Measurements from ENCODE around the gene COG4.

Gene COG4

DNA sequence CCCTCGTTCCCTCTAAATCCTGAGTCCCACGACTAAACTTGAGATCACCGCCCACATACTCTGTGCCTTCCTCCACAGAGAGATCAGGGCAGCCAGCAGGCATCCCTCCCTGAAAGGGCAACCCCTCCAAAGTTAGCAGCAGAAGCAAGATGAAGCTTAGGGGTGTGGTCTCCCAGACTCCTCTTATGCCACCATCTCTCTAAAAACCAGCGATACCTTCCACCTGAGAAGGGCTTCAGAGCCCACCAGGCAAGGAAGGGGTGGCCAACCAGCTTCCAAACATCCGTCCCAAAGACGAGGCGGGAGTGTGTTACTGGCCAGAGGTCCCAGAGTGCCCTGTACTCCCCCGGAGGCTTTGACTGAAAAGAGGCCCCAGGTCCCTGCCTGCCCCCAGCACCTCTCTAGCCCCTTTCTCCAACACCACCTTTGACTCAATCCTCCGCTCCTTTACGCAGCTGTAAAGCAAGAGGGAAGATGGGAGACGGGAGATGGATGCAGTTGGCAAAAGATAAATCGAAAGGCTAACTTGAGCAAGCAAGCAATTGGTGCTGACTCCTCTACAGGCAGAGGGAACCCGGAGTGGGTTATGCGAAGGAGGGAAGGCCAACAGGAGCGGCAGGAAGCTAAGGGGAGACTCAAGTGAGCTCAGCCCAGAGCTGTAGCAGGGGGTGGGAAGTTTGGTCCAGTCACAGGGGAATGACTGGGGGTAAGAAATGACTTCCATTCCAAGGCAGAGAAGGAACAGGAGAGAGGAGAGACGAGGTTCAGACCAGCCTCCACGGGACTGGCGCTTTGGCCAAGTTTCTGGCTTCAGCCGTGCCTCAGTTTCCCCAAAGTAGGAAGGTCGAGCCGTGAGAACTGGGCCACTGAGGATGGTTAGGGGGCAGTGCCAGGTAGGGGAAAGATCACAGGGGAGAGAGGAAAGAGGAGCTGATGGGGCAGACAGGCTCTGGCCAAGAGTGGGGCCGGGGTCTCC is 85.5 kb downstream of the COG4 start:
- in situ Hi-C loops (cut with MboI; ENCODE audit: low sequenced_read_pairs) = no loop called here

DNA sequence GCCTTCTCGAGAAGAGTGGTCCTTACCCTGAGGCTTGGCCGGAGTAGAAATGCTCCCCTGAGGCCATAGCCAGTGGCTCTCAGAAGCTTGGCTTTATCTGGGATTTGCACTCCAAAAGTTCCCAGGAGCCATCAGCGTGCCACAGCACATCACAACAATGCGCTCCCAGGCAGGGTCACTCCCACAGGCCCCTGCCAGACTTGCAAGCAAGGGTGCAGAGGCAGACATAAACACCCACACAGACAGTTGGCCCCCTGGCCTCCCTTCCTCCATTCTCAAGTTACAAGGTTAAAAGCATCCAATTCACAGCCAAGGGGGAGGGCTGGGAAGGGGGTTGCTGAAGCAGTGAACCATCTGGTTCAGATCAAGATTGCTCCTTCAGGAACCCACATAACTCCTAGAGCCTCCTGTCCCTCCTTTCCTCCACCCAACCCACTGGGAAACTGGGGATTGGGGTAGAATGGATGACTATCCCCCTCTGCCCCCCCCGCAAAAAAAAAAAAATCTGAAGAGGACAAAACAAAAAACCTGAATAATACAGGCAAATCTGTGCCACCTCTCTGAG is 86.3 kb downstream of the COG4 start:
- in situ Hi-C loops (cut with MboI; ENCODE audit: low sequenced_read_pairs) = no loop called here

GRCh38 chr16:70434484-70435260 is 88.7 kb downstream of the COG4 start:
- in situ Hi-C loops (cut with MboI; ENCODE audit: low sequenced_read_pairs) = no loop called here

- in situ Hi-C loops (cut with MboI; ENCODE audit: low sequenced_read_pairs) = no loop called here
Measured at GRCh38 chr16:70433458-70434103, 89.8 kb downstream of the COG4 start.

GRCh38 chr16:70432723-70433457 is 90.5 kb downstream of the COG4 start:
- in situ Hi-C loops (cut with MboI; ENCODE audit: low sequenced_read_pairs) = no loop called here

DNA sequence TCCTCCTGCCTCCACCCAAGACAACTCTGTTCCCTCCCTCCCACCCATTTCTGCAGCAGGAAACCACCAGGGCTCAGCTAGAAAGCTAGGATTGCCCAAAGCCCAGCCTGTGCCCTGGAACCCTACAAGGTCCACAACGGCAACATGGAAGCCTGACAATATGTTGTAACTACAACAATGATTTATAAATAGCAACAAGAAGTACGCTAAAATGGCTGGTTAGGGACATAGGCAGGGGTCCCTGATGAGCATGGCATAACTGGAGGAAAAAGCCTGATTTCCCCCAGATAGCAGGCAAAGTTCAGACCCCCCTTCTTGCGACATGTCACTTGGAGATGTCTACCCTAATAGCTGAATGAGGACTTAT is 91.0 kb downstream of the COG4 start:
- in situ Hi-C loops (cut with MboI; ENCODE audit: low sequenced_read_pairs) = no loop called here

- in situ Hi-C loops (cut with MboI; ENCODE audit: low sequenced_read_pairs) = no loop called here
Measured at GRCh38 chr16:70430667-70431536, 92.5 kb downstream of the COG4 start.
